HEK293 (cell line): ENCODE data around the gene AGBL3.

ENCODE experiments used
- REPIN1 ChIP-seq: fragments of 450-650 bp; formaldehyde crosslinking; IDR thresholded peaks from 2 replicates; pipeline ENCODE4 v1.5.1; 2017; ENCODE audit warnings: missing biosample characterization, missing genetic modification characterization, low read depth
- ZBTB17 ChIP-seq: fragments of 450-650 bp; formaldehyde crosslinking; IDR thresholded peaks from 2 replicates; pipeline ENCODE4 v1.5.1; 2016; ENCODE audit warnings: missing biosample characterization, missing genetic modification characterization
- ZNF292 ChIP-seq: fragments of 450-650 bp; formaldehyde crosslinking; IDR thresholded peaks from 2 replicates; pipeline ENCODE4 v1.5.1; 2016; ENCODE audit warnings: low read depth, missing biosample characterization, missing genetic modification characterization, borderline replicate concordance
- ZNF785 ChIP-seq: fragments of 450-650 bp; formaldehyde crosslinking; IDR thresholded peaks from 2 replicates; pipeline ENCODE4 v1.5.1; 2016; ENCODE audit warnings: missing biosample characterization, missing genetic modification characterization
- ZNF837 ChIP-seq: fragments of 450-650 bp; formaldehyde crosslinking; IDR thresholded peaks from 2 replicates; pipeline ENCODE4 v1.5.1; 2016; ENCODE audit warnings: missing biosample characterization, missing genetic modification characterization
- ZSCAN30 ChIP-seq: fragments of 450-650 bp; IDR thresholded peaks from 2 replicates; pipeline ENCODE4 v1.5.1; 2018; ENCODE audit warnings: missing biosample characterization, mild to moderate bottlenecking, missing genetic modification characterization, moderate library complexity
- TF ChIP-seq, protein P1 (sequence below): fragments of 450-650 bp; formaldehyde crosslinking; IDR thresholded peaks from 2 replicates; pipeline ENCODE4 v1.5.1; 2016; ENCODE audit warnings: missing biosample characterization, missing genetic modification characterization

DNA sequence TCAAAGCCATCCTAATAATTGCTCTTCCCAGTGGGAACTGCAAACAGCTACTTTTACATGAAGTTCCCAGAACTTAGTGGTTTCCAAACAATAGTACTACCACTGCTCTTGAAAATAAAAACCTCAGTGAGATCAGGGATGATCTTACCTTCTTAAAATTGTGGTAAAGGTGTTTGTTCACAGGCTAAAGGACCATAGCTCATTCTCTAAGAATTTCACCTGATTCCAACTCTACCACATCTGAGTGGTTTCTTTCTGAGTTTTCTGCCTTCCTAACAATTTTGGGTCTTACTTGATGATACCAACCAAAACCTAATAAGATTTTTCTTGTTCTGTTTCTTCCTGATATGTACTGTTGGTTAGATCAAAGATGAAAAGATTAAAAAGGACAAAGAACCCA is 45.6 kb upstream of the AGBL3 start:
- TF ChIP-seq ZSCAN30 (no peak), ZNF837 (tag by site-specific recombination) (no peak), REPIN1 (tag by site-specific recombination) (no peak), ZBTB17 (tag by site-specific recombination) (no peak), ZNF292 (tag by site-specific recombination) (no peak), ZNF785 (tag by site-specific recombination) (no peak)
- TF ChIP-seq, protein P1, sequence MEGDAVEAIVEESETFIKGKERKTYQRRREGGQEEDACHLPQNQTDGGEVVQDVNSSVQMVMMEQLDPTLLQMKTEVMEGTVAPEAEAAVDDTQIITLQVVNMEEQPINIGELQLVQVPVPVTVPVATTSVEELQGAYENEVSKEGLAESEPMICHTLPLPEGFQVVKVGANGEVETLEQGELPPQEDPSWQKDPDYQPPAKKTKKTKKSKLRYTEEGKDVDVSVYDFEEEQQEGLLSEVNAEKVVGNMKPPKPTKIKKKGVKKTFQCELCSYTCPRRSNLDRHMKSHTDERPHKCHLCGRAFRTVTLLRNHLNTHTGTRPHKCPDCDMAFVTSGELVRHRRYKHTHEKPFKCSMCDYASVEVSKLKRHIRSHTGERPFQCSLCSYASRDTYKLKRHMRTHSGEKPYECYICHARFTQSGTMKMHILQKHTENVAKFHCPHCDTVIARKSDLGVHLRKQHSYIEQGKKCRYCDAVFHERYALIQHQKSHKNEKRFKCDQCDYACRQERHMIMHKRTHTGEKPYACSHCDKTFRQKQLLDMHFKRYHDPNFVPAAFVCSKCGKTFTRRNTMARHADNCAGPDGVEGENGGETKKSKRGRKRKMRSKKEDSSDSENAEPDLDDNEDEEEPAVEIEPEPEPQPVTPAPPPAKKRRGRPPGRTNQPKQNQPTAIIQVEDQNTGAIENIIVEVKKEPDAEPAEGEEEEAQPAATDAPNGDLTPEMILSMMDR (tag by site-specific recombination): no peak
